Vagina (tissue), 2 donors: ENCODE results near the gene RFESD.

Experiments used
- CTCF ChIP-seq, 3 experiments: fragments of 450-650 bp in 2 of 3; fragments of 200-600 bp in 1 of 3; sonication (generic) in 1 of 3; IDR thresholded peaks; one replicate each; pipeline ENCODE4 v1.5.1; 2017 to 2019; ENCODE audit warnings: antibody characterized with exemption in 3 of 3, mild to moderate bottlenecking in 2 of 3, moderate library complexity in 2 of 3
- POLR2A ChIP-seq, 2 donors: fragments of 450-650 bp; IDR thresholded peaks; one replicate each; pipeline ENCODE4 v1.6.1; 2017; ENCODE audit warnings: antibody characterized with exemption in 2 of 2, mild to moderate bottlenecking in 2 of 2, moderate library complexity in 2 of 2

DNA sequence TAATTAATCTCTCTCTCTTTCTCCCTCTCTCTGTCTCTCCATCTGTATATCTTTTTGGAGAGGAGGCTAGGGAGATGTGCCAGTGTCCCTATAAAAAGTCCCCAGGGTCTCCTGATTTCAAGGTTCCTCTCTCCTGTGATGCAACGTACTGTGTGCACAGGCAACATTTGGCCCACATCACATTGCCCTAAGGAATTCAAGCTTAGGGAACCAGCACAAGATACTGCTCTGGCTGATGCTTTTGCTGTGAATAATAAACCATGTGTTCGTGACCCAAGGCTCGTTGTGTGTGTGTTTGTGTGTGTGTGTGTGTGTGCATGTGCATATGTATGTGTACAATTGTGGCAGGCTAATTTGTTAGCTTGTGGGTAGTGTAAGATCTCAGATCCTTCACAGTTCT lies 26.5 kb downstream of the RFESD start:
- TF ChIP-seq CTCF (IDR thresholded peaks at IDR 0.05): no peak
- TF ChIP-seq POLR2A (IDR thresholded peaks at IDR 0.05): no peak
